IPS DF 6.9 (cell line): ENCODE data around the gene GRM7.

Source experiments
- DNase-seq: peaks from one replicate; pipeline ENCODE4 v3.0.0-alpha.2; 2013; ENCODE audit warnings: low read depth, low spot score
- H3K27ac ChIP-seq: one replicate; pipeline ENCODE4 v1.5.1; 2013; ENCODE audit warnings: low read length, control low read depth
- H3K27me3 ChIP-seq: 2 replicates; pipeline ENCODE4 v1.6.1; 2013; ENCODE audit warnings: mild to moderate bottlenecking, low read length; ENCODE audit not compliant: control insufficient read depth, insufficient read depth
- H3K36me3 ChIP-seq: 2 replicates; pipeline ENCODE4 v1.6.1; 2013; ENCODE audit warnings: low read length; ENCODE audit not compliant: control insufficient read depth, insufficient read depth
- H3K4me1 ChIP-seq: 2 replicates; pipeline ENCODE4 v1.6.1; 2013; ENCODE audit warnings: low read length; ENCODE audit not compliant: control insufficient read depth, insufficient read depth
- H3K4me3 ChIP-seq: 2 replicates; pipeline ENCODE4 v1.5.1; 2013; ENCODE audit warnings: mild to moderate bottlenecking, low read length
- H3K9me3 ChIP-seq: 2 replicates; pipeline ENCODE4 v1.6.1; 2013; ENCODE audit warnings: low read length, inconsistent platforms; ENCODE audit not compliant: control insufficient read depth, insufficient read depth
- WGBS: extraction: QIAGEN DNeasy Blood & Tissue Kit; methylation state at CpG from one replicate; pipeline ENCODE4 v1.1.7; 2013; ENCODE audit warnings: mixed read lengths, missing lambda C conversion rate; ENCODE audit not compliant: insufficient read length, insufficient coverage; 5-methylcytosine and 5-hydroxymethylcytosine counted together

The GRM7 gene

GRCh38 chr3:7709376-7710082 is 848.6 kb downstream of the GRM7 start:
- Histone ChIP-seq H3K27me3 (no peaks in the 10 kb centered on the region), H3K9me3 (no peaks in the 10 kb centered on the region), H3K36me3 (no peaks in the 10 kb centered on the region), H3K27ac (no peak overlapping the region), H3K4me3 (no peak overlapping the region), H3K4me1 (no peaks in the 10 kb centered on the region)
- DNase-seq, result no peak
- whole genome bisulfite sequencing, result no CpG with 5 or more reads among the region's 5 CpGs

- WGBS, result no CpG with 5 or more reads among the region's 3 CpGs
- no peak for DNase-seq
- no peaks in the 10 kb centered on the region for H3K4me1 ChIP-seq
- H3K9me3 ChIP-seq, result no peaks in the 10 kb centered on the region
- H3K4me3 ChIP-seq, result no peak overlapping the region
- H3K36me3 ChIP-seq, result no peaks in the 10 kb centered on the region
- no peak overlapping the region for H3K27ac ChIP-seq
- no peaks in the 10 kb centered on the region for H3K27me3 ChIP-seq
Measured at GRCh38 chr3:7710284-7710683, 849.4 kb downstream of the GRM7 start.

GRCh38 chr3:7713724-7714123 is 852.8 kb downstream of the GRM7 start:
- no peaks in the 10 kb centered on the region for H3K27me3 ChIP-seq
- H3K36me3 ChIP-seq, result no peaks in the 10 kb centered on the region
- no peak overlapping the region for H3K4me3 ChIP-seq
- H3K27ac ChIP-seq, result no peak overlapping the region
- no peak for DNase-seq
- H3K9me3 ChIP-seq, result no peaks in the 10 kb centered on the region
- WGBS, result no CpG with 5 or more reads among the region's 2 CpGs
- no peaks in the 10 kb centered on the region for H3K4me1 ChIP-seq

- H3K27me3 ChIP-seq, result no peaks in the 10 kb centered on the region
Measured at GRCh38 chr3:7720649-7721297, 859.9 kb downstream of the GRM7 start.

GRCh38 chr3:7721869-7722268 is 861.0 kb downstream of the GRM7 start:
- H3K36me3 ChIP-seq, result no peaks in the 10 kb centered on the region
- DNase-seq, result no peak
- no peaks in the 10 kb centered on the region for H3K9me3 ChIP-seq
- H3K4me3 ChIP-seq, result no peak overlapping the region
- H3K27ac ChIP-seq, result no peak overlapping the region
- no peaks in the 10 kb centered on the region for H3K4me1 ChIP-seq
- no CpG with 5 or more reads among the region's 5 CpGs for WGBS
- H3K27me3 ChIP-seq, result no peaks in the 10 kb centered on the region

More at GRCh38 chr3:7720649-7721297, 859.9 kb downstream of the GRM7 start:
- H3K36me3 ChIP-seq, result no peaks in the 10 kb centered on the region
- DNase-seq, result no peak
- no peak overlapping the region for H3K27ac ChIP-seq
- H3K4me1 ChIP-seq, result no peaks in the 10 kb centered on the region
- no peak overlapping the region for H3K4me3 ChIP-seq
- no CpG with 5 or more reads among the region's 1 CpG for WGBS
- H3K9me3 ChIP-seq, result no peaks in the 10 kb centered on the region

GRCh38 chr3:7728566-7729519 is 867.9 kb downstream of the GRM7 start:
- H3K4me1 ChIP-seq, result no peaks in the 10 kb centered on the region
- no CpG with 5 or more reads among the region's 7 CpGs for WGBS
- H3K27me3 ChIP-seq, result no peaks in the 10 kb centered on the region
- H3K9me3 ChIP-seq, result no peaks in the 10 kb centered on the region
- no peak overlapping the region for H3K27ac ChIP-seq
- DNase-seq, result no peak
- H3K36me3 ChIP-seq, result no peaks in the 10 kb centered on the region
- no peak overlapping the region for H3K4me3 ChIP-seq

GRCh38 chr3:7733933-7734332 is 873.0 kb downstream of the GRM7 start:
- no peak for DNase-seq
- no peaks in the 10 kb centered on the region for H3K4me1 ChIP-seq
- H3K27me3 ChIP-seq, result no peaks in the 10 kb centered on the region
- no peaks in the 10 kb centered on the region for H3K36me3 ChIP-seq
- no CpG with 5 or more reads among the region's 1 CpG for WGBS
- H3K9me3 ChIP-seq, result no peaks in the 10 kb centered on the region; the same call in 1 of the 2 replicates
- H3K27ac ChIP-seq, result no peak overlapping the region
- H3K4me3 ChIP-seq, result no peak overlapping the region

- no peak for DNase-seq
- Histone ChIP-seq H3K27ac (no peak overlapping the region), H3K27me3 (no peaks in the 10 kb centered on the region), H3K4me1 (no peaks in the 10 kb centered on the region), H3K36me3 (no peaks in the 10 kb centered on the region), H3K9me3 (no peaks in the 10 kb centered on the region; the same call in 1 of the 2 replicates), H3K4me3 (no peak overlapping the region)
Measured at GRCh38 chr3:7734456-7734855, 873.5 kb downstream of the GRM7 start.

GRCh38 chr3:7737263-7737662 is 876.3 kb downstream of the GRM7 start:
- DNase-seq, result no peak
- H3K27me3 ChIP-seq, result no peaks in the 10 kb centered on the region
- WGBS, result no CpG with 5 or more reads among the region's 1 CpG
- H3K4me1 ChIP-seq, result no peaks in the 10 kb centered on the region
- no peaks in the 10 kb centered on the region for H3K36me3 ChIP-seq
- no peak overlapping the region for H3K27ac ChIP-seq
- H3K9me3 ChIP-seq, result no peaks in the 10 kb centered on the region; the same call in 1 of the 2 replicates
- no peak overlapping the region for H3K4me3 ChIP-seq

GRCh38 chr3:7739754-7740153 is 878.8 kb downstream of the GRM7 start:
- Histone ChIP-seq H3K27ac (no peak overlapping the region), H3K9me3 (no peaks in the 10 kb centered on the region; the same call in 1 of the 2 replicates), H3K4me1 (no peaks in the 10 kb centered on the region), H3K36me3 (no peaks in the 10 kb centered on the region), H3K27me3 (no peaks in the 10 kb centered on the region), H3K4me3 (no peak overlapping the region)
- DNase-seq, result no peak
- no CpG with 5 or more reads among the region's 2 CpGs for WGBS
